Measurements from ENCODE around the gene SMOC1.

Gene SMOC1

GRCh38 chr14:69987406-69988121 is 108.3 kb downstream of the SMOC1 start:
- DNase-seq = no peak

GRCh38 chr14:69988979-69989378 is 109.8 kb downstream of the SMOC1 start:
- no peak for DNase-seq

DNA sequence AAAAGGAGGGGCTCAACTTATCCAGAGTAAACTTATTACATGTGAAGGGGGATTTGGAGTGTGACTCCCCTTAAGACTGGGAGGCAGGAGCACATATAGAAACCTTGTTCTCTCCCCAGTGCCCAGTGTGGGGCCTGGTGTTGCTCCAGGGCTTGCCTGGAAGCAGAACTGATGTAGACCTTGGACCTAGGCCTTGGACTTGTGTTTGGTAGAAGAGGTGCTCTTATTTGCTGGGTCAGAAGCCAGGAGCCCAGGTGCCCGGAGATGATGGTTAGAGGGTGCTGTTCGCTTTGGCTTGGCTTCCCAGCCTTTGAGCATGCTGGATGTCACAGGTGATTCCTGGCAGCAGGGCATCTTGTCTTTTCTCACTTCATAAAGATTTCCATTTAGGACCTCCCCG is 110.4 kb downstream of the SMOC1 start:
- no peak for DNase-seq

DNA sequence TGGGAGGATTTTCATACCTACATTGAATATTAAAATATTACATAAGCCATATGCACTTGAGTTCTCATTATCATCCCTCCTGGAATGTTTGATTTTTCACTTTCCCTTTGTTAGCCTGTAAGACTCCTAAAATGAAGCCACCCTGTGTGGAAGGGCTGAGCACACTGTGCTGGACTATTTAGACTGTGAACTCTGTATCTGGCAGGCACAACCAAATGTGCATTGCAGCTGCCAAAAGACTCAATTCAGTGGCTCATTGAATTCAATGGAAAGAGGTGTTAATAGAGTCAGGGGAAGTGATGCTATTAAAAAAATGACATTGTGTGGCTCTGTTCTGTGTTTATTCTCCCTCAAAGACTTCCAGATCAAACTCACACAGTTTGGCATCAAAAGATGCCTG is 111.1 kb downstream of the SMOC1 start:
- DNase-seq = no peak

- DNase-seq = no peak
Observed at GRCh38 chr14:69991422-69991821, 112.2 kb downstream of the SMOC1 start.

- DNase-seq = no peak
Observed at GRCh38 chr14:69992564-69992963, 113.3 kb downstream of the SMOC1 start.

- no peak for DNase-seq
Observed at GRCh38 chr14:69993326-69993725, 114.1 kb downstream of the SMOC1 start.

DNA sequence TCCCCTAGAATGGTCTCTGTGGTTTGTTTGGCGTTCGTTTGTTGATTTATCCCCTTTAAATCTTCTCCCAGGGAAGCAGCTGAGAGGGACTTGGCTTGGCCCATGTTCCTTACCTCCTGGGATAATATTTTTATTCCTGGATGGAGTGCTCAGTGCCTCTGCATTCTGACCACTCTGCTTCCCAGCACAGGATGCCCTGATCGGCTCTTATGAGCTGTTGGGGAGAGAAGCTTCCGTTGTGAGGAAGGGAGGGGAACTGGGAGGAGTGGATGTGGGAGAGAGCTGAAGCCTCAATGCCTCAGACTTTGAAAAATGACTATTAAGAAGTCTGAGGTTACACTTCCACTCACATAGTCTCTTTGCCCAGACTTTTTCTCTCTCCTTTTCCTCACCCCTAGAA is 114.8 kb downstream of the SMOC1 start:
- DNase-seq = no peak

GRCh38 chr14:69996216-69996615 is 117.0 kb downstream of the SMOC1 start:
- DNase-seq = no peak

GRCh38 chr14:69997849-69998248 is 118.6 kb downstream of the SMOC1 start:
- DNase-seq = no peak

GRCh38 chr14:69999261-69999674 is 120.1 kb downstream of the SMOC1 start:
- DNase-seq = no peak

DNA sequence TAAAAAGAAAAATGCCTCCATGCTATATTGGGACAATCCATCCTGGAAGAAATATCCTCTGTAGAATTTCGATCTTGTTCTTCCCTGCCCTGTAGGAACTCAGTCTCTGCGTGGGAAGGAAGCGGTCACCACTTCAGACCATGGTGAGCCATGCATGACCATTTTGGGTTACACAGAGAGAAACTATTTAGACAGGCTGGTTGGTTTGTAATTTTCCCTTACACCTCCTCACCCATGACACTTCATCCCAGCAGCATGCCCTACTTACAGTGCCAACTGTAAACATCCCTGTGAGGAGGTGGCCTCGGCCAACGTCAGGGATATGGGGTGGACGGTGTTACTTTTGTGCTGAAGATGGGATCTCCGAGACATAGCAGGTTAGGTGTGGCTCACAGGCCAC is 121.4 kb downstream of the SMOC1 start:
- no peak for DNase-seq

DNA sequence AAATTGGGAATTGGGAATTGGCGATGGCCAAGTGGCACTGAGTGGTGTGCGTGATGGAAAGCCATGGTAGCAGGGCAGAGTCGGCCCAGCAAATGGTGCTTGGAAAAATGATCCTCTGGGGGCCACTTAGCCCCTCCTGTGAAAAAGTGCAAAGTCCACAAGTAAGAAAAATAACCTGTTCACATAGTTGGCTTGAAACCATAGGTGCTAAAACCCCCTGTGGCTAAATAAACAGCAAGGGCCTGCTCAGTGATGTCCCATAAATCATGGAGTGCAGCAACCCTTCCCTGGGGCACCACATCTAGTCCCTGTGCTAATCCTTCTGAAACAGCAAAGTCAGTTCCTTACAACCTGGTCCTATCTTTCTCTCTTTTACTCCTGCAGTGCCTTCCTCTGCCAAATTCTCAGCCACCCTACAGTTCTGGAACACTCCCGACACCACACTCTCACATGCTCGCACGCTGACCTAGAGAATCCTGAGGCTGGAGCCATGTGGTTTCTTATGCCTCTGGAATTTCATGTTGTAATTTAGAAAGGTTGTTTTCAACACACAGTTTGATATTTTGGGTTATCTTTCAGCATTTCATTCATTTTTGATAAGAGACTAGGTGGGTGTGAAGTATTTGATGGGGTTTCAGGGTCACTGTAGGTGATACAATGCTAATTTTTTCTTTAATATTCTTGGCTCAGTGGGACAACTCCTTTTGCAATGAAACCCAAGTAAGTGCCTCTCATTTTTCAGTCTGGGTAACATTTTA is 123.6 kb downstream of the SMOC1 start:
- DNase-seq = no peak

- no peak for DNase-seq
Observed at GRCh38 chr14:70004791-70005190, 125.6 kb downstream of the SMOC1 start.

DNA sequence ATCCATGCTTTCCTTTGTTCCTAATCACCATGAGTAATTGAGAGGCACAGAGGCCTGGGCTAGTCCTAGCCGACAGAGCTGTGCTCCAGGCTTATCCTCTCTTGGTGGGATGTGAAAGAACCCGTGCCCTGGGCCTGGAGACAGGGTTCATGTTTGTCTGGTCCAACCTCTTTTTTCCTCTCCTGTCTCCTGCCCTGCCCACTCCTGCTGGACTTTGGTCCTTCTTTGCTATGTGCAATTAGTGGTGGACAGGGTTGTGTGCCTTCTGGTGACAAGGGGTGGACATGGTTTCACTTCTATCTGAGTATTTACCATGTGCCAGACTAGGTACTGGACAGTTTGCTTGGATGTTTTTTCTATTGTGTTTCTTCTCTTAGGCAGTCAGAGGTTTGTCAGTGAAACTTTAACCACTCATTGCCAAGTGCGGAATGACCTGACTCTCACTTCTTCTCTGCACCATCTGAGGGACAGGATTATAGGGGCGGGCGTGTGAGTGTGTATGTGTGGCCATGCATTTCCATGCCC is 126.1 kb downstream of the SMOC1 start:
- no peak for DNase-seq

- no peak for DNase-seq
Observed at GRCh38 chr14:70006699-70007098, 127.5 kb downstream of the SMOC1 start.

DNA sequence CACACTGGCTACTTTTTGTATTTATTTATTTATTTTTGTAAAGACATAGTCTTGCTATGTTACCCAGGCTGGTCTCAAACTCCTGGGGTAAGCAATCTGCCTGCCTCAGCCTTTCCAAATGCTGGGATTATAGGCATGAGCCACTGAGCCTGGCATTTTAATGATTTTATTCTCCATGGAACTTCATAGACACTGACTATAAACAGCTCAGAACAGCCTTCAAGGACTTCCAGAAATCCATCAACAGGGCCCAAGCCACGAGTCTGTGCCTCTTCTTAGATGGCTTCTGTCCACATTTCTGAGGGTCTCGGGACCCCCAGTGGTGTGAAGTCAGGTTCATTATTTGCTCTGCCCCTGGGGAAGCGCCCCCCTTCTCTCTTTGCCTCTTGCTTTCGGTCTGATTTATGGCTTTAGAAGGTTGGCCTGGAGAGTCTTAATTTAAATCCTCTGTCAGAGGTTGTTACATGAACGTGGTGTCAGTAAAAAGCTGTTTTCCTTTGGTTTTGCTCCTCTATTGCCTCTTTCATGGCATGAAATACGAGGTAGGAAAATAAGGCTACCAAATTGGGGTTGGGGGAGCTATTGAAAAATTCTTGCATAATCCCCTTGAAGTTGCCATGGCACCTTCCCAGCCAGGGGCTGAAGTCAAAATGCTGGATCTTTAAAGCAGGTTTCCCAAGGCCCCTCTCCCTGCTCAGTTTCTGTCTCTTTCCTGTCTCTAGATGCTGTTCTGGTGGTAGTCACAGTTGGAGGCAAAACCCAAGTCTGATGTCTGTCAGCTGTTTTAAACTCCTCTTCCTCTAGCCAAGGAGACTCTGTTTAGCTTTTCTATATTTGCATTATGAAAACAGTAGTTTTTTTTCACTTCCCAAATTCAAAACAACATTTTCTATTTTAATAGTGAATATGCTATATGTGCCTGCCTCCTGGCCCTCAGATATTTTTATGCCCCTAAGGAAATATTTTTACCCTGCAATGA is 129.4 kb downstream of the SMOC1 start:
- DNase-seq = no peak

GRCh38 chr14:70009961-70010360 is 130.7 kb downstream of the SMOC1 start:
- DNase-seq = no peak

DNA sequence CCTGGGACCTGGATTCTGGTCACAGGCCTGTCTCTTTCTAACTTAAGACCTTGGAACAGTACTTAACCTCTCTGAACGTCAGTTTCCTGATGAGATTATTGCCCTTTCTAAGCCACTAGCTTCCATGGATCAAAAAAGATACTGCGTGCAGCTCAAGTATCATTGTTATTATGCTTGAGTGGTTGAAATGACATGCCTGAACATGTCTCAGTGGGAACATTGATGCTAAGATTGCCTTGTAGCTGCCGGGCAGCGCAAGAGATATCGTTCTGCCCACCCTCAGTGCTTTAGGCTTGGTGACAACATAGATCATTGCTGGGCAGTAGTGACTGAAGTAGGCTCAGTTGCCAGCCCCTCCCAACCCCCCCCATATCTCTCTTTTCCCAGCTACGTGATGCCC is 131.9 kb downstream of the SMOC1 start:
- no peak for DNase-seq

DNA sequence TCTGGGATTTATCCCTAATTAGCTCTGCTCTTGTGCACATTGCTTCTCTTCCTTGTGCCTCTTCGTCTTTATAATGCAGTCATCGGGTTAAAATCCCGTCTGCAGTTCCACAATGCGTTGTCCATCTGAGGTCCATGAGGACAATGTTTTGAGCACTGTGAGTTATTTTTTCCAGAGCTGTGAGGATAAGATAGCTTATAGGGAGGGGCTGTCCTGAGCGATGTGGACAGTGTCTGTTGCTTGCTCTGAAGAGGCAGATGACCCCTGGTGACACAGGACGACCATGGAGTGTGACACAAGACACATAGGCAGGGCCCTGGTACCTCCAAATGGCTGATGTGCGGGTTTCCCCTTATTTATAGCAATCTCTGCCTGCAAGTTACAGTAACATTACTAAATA is 132.5 kb downstream of the SMOC1 start:
- DNase-seq = no peak

- DNase-seq = no peak
Observed at GRCh38 chr14:70013271-70013873, 134.2 kb downstream of the SMOC1 start.

DNA sequence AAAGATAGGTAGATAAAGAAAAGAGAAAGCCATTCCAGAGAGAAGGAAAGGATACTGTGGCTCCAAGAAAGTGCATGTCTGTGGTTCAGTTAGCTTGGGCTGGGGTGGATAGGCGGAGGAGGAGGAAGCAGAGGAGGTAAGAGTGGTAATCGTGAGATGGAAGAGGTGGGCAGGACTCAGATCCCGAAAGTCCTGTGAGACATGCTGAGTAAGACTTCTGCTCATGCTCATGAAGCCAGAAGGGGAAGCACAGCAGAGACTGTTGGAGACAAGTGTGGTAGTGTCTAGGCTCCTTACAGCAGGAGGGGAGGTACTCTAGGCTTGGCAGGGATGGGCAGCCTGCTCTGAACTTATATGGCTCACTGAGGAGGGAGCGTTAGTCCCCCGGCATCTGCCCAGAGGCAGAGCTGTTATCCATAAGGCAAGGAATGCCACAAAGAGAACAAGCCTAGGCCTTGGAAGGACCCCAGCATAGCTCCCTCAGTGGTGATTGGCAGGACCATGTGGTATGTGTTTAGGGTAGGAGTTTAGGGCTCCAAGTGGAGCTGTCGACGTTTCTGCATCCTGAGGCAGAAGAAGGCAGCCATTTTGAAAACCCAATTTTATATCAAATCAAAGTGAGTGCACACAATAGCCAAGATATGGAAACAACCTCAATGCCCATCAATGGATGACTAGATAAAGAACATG is 135.3 kb downstream of the SMOC1 start:
- no peak for DNase-seq
